Measurements from ENCODE around the gene PODXL.
"Not testable (repeated sequence)": the region's sequence is repeated elsewhere in the genome, so short reads cannot be mapped to it uniquely, and the experiment has no call there.

Gene PODXL

DNA sequence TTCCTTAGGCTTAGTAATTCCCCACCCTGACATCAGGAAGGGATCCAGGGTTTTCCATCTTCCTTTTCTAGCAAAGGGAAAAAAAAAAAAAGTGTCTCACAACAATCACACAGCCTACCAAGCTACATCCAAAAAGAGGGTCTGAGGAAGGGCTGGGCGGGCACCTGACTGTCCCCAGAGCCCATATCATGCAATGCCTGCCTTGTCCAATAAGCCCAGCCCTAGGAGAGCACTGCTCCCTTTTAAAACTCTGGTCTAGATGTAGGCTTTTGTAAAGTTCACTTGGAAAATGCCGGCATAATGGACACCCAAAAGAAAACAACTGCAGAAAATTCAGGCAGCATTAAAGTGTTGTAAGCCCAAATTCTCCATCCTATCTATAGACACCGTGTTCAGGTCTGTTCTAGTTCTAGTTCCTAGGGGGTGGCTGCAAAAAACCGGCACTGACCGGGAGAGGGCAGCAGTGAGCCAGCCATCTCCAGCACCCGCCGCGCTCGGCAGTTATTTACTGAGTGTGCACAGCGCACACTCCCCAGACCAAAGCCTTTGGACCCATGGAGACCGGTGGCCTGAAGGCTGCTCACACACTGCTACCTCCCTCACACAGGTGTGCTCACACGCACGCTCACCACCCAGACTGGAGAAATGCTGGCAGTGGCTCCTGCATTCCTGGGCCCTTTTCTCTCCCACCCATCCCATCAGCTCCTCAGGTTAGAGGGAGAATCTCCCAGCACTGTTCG is 48.7 kb downstream of the PODXL start:
- FAIRE-seq, result no peak

DNA sequence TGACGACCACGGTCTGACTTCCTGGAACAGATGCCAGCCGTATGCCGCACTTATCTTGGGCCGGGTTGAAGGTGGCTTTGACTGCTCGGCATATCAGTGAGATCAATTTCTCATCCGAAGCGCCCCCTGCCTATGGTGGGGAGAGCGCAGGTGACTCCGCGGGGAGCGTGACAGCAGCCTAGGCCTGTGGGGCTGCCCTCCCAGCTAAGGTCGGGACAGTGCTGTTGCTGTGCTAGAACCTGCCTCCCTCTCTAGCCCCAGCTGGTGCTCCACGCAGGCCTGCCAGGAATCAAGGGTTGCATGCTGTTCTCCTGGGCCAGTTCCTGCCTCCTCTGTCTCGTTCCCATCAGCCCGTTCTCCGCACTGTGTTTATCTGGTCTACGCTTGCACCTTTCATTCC is 49.8 kb downstream of the PODXL start:
- FAIRE-seq, result no peak

DNA sequence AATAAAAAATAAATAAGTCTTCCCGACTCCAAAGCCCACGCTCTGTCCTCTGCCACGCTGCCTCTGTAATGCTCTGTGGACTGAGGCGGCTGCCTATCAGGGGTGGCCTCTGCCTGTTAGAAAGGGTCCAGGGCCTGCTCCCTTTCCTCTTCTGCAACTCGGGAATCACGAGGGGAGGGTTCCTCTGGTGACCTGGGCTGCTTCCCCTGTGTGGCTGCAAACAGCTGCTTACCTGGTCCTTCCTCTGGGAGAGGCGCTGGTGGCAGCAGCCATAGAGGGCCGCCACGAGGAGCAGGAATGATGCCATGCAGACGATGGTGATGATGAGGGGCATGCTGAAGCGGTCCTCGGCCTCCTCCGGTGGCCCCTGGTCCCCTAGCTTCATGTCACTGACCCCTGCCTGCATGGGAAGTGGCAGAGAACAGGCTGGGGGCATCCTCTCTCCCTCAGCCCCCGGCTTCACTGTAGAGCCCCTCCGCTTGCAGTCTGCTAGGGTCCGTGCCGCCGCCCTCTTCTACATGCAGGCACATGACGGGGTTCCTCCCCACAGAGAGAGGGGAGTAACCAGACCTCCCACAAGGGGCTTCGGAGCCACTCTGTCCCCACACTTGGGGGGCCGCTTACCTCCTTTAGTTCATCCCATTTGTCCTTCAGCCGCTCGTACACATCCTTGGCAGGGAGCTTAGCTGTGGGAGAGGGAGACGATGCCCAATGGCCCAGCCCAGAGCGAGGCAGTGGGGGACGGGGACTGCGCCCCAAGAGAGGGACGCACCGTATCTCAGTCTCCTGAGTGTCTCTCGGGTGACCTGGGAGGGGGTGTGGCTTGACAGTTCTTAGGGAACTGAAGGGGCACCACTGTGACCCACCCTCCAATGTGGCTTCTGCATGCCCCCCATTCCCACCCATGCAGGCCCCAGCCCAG is 50.5 kb downstream of the PODXL start:
- no peak for FAIRE-seq

DNA sequence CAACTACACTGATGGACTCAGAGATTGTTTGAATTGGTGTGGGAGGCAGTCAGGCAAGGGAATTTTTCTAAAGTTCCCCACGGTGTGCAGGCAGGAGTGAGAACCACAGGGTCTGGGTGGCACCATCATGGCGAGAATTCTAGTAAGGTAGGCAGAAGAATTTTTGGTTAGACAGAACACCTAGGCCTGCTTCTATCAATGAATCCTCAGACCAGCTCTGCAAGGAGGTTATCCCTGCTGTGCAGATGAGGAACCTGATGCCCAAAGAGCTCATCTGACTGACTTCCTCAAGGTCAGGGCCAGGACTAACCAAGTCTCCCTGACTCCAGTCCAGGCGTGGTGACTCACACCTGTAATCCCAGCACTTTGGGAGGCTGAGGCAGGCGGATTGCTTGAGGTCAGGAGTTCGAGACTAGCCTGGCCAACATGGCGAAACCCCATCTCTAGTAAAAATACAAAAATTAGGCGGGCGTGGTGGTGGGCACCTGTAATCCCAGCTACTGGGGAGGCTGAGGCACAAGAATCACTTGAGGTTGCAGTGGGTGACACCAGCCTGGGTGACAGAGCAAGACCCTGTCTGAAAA is 51.3 kb downstream of the PODXL start:
- FAIRE-seq, result not testable (repeated sequence)

DNA sequence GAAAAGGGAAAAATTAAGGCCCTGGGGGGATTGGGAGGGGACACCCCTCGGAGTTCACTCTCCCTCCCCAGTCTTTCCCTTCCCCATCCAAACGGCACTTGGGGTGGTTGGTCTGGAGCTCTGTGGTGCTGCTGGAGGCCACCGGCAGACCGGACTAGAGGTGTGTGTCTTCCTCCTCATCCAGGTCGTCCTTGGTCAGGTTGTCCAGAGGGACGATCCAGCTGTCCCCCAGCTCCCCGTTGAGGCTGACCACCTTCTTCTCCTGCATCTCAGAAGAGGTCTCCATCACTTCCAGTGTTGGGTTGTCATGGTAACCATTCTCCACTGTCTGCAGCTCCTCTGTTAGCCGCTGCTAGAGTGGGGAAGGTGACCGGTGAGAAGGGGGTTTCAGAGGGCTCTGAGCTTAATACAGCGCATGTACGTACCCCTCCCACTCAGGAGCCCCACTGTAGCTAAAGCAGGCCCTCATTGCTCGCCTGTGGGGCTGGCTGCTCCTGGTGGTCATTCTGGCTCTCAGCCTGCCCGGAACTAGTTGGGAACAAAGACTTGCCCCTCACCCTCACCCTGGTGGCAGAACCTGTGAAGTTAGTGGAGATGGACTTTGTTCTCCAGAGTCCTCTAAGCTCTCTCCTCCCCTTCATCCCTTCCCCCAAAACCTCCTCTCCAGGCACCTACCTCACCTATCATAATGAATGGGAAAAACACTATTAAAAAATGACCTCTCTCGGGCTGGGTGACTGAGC is 52.1 kb downstream of the PODXL start:
- no peak for FAIRE-seq

DNA sequence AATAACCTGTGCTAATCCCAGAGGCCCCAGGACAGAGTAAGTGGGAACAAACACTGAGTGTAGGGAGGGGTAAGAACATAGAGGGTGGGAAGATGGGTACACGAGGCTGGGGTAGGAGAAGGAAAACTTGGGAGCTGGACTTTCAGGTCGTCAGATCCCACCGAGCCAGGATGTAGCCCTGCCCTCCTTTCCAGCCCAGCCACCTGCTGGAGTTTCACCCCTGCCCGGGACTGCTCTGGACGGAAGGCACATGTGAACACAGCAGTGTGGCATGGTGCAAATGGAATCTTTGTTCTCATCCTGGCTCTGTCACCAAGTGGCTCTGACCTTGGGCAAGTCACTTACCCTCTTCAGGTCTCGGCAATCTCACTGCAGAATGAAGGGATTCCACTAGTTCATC is 52.8 kb downstream of the PODXL start:
- no peak for FAIRE-seq

DNA sequence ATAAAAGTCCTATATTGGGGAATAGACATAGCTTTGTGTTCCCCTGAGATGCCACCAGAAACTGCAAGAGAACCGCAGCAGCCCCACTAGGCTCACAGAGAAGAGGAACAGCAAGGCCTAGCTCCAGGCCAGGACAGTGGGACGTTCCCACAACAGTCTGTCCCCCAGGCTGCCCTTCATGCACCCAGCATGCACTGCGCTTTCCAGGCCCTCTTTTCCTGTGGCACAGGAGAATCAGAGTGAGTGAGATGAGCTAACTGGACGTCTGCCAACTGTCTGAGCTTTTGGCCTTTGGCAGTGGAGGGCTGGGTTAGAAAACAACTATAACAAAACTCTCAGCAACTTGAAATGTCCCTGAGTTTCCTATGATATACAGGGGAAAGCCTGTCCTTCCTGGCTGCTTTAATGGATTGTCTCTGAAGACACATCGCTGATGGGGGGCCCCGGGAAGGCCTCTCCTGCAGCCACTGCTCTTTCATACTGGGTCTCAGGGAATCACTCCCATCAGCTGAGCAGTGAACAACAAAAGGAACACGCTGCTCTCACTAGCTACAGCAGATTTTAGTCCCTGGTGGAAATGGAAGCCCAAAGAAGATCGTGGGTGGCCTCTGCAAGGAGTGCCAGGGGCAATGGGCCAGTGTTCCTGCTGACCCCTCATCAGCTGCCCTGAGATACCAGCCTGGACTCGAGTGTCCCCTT is 53.5 kb downstream of the PODXL start:
- FAIRE-seq, result no peak

DNA sequence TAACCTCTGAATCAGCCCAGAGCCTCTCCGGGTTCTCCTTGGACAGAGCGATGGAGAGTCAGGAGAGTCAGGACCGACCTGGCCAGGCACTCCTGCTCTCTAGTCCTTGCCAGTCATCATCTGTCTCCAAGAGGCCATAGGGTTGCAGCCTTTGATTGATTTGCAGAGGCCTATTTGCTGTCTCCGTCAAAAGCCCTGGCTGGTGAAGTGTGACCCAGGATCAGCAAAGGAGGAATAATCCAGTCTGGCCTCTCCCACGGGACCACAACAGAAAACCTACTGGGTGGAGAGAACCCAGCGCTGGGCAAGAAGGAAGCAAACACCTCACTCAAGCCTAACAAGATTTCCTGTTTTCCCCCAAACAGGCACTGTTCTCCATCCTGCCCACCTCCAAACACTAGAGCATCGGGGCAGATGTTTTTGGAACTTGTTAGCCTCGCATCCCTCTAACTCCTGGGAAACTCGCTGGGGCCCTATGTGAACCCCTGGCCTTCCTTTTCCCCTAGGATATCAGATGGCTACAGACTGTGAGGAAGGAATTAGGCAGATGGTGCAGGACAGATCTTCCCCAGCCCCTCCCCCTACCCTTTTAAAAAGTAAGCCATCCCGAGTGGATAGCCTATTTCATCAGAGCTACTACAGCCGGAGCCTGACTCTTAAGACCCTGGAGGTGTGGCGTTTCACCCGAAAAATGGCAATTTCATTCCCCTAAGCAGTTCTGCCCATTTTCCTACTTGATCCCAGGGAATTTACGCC is 54.3 kb downstream of the PODXL start:
- FAIRE-seq, result no peak

DNA sequence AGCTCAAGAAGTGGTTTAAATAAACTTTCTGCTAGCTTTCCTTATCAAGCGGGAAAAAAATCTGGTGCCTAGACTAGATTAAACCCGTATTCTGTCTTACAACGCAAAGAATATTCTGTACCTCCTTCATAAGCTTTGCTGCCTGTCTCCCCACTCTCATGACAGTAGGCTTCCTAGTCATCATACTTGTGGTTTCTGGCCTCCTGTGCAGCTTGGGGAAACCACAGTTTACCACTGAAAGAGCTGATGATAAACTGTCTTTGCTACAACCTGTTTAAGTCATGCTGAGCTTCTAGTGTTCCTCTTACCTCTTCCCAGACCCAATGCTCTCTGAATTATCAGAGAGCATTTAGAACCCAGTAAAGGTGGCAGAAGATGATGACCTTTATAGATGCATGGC is 55.0 kb downstream of the PODXL start:
- FAIRE-seq, result no peak

DNA sequence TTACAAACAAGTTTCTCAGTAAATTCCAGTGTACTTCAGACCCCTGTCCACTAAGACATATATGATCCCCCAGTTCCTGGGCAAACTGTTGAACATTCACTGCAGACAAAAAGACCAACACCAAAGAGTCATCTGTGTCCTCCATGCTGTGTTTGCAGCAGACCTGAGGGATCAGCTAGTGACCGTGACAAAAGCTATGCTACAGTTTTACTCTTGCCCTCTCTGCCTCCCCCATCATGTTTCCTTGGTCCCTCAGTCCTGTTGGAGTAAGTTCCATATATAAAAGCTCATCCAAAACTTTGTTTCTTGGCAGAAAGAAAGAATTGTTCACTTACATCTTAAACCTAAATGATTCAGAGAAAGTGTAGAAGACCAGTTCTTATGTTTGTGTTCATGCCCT is 56.1 kb downstream of the PODXL start:
- no peak for FAIRE-seq

DNA sequence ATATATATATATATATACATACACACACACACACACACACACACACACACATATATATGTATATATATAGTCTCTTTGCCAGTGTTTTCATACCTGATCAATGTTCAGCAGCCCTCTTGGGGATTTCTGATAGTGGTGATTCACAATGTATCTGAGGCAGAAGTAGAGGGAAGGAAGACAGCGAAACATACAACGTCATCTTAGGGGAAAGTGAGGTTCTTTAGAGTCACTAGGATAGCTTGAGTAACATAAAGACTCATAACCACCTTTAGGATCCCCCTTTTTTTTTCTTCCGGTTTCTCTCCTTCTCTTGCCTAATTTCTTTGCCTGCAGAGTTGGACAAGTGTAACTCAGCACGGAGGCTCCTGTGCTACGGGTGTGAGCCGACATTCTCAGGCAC is 56.6 kb downstream of the PODXL start:
- FAIRE-seq, result no peak

DNA sequence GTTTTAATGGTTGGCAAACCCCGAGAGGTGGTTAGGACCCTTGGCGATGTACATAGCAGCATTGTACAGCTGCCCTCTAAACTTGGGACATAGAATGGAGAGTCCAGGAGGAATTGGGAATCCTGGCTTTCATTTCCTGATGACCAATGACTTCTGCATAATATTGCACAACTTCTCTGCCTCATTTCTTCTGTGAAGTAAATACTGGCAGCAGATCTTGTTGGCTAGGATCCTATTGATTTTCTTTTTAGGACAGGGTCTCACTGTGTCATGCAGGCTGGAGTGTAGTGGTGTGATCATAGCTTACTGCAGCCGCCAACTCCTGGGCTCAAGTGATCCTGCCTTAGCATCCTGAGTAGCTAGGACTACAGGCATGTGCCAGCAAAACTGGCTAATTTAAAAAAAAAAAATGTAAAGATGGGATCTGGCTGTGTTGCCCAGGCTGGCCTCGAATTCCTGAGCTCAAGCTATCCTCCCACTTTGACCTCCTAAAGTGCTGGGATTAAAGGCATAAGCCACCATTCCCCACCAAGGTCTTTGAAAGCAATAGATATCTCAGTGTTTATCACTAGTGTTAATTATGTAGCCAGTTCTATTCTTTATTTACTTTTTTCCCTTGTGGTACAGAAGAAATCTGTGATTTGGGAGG is 58.1 kb downstream of the PODXL start:
- FAIRE-seq, result no peak

DNA sequence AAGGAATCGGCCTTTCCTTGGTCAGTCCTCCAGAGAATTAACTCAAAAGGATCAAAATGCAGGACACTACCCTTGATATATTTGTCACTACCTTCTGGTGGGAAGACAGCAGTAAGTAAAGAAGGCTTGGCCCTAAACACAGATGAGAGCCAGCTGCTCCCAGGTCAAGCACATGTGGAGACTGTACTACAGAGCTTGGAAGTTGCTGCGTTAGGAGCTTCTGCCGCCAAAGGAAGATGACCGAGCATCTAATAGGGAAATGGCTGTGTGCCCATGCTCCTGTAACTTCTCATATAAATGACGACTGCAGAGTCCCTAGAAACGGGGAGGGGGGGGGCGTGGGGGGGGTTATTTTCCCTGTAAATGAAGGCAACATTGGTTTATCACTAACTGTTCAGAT is 59.0 kb downstream of the PODXL start:
- FAIRE-seq, result no peak

DNA sequence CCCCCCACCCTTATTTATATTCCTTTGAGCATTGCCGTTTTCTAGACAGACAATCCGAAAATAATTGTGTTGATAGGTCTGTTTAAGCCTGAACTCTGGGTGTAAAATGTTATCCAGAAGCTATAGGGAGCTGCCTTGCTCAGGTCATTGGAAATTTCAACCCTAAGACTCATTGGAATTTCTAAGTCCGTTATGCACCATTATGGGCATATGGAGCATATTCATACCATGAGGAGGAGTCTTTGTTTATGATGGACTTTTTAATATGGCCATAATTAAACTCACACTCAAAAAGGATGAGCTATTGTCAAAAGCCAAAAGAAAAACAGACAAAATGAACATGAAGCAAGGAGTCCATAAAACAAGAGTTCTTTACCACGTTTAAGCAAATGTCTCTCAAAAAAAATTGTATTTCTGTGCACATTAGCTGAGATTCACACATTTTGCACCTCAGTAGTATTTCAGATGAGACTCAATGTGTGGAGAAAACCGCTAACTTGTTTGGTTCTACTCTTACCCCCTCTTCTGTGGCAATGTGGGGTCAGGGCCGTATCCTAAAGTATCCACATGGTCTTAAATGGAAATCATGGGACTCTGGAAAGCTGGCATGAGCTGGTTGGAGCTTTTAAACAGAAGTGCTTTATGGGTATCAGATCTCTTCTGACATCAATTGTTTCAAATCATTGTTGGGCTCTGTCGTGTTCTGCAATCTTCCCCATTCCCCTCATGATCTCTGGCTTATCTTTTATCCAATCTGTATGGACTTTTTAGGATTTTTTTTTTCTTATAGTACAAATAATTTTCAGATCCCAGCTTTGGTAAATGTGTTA is 60.5 kb downstream of the PODXL start:
- FAIRE-seq, result no peak

DNA sequence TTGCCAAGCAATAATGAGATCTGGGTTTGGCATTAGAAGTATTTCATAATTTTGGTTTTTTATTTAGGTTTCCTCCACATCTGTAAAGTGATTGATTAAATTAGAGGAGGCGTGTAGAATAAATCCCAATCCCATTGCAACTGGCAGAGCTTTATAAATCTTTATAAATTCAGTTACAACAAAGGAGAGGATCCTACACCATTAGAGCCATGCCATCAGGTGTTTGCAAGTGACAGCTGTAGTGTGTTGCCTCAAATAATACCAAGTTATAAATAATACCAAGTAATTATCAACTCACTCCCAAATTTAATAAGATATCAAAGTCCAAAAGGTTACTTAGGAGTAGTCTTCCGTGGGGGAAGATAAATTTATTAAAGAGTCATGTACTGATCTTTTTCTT is 62.2 kb downstream of the PODXL start:
- no peak for FAIRE-seq

DNA sequence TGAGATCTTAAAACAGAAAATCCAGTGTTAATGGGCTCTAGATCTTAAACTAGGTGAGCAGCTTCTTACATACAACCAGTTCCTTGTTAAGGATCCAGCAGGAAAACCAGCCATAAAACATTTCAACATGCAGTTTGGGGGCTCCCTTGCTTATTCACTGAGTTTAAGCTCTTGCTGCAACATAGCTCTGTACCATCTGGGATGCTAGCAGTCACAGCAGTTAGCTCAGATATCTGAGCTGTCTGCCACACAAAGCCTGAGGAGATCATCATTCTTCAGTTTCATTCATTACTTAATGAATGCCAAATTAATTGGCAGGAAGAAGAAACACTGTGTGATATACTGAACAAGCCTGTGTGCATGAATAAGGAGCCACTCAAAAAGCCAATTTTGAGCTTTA is 62.8 kb downstream of the PODXL start:
- no peak for FAIRE-seq

DNA sequence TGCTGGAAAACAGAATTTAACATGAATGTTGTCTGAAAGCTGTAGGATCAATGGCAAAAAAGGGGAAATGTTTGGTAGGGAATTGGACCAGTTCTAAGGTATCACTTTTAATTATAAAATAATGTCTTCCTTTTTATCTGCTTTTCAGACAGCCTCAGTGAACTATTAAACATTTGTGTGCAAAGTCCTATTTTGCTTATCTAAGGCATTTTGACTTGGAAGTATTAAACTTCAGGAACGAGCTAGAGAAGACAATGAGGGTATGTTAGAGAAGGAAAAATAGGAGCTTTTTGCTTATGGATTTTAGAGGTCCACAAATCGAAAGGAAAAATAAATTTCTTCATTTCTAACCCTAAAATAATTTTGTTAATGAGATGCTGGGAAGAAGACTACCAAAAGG is 63.3 kb downstream of the PODXL start:
- no peak for FAIRE-seq

DNA sequence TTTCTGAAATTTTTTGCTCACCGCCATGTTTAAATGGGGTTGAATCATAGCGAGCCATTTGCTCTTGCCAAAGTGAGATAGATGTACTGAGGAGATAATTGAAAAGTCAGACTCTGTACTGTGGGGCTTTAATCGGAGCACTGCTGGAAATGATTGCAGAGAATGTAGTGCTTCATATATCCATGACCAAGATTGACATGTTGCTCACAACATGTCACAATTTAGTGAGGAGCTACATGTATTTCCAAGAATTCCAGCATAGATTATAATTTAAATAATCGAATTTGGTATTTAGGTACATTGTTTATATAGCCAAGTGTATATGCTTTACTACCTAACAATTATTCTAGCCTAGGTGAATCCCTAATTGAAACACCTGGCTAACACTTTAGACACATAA is 66.5 kb downstream of the PODXL start:
- FAIRE-seq, result no peak

DNA sequence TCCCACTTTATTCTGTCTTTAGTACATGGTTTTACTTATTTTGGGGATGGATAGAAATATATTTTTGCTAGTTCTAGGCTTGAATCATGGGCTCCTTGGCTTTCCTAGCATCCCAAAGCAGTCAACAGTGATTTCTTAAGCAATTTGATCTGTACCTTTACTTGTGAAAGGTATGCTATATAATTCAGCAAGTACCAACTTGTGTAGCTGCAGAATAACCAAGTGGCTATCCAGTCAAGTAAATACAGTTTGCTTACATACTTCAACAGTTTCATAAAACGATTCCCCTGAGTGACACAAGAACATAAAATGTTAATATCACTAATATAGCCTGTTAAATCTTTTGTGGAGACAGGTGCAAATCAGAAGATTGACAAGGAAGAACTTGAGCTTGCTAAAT is 67.2 kb downstream of the PODXL start:
- no peak for FAIRE-seq

DNA sequence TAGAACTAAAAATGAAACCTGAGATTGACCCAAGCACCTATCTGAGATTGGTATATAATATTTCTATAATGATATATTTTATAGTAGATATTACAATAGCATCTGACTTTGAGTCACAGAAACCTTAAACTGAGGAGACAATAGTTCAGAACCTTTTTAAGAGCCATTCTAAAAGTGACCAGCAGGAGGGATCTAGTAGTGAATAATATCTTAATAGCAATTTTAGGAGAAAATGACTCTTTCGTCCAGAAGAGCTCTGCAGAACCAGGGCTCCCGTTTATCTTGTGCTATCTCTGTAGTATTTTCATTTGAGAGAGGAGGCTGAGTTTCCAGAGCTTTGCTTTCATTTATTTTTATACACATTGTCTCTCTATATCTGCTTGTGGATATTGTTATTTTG is 68.1 kb downstream of the PODXL start:
- FAIRE-seq, result no peak
